AML-193 (cell line): ENCODE data around the gene COL4A2.

Experiments used
- DNase-seq, 2 experiments: peaks; one replicate each; lab custom pipeline; 2025; lab: John Stamatoyannopoulos, UW

COL4A2 gene

GRCh38 chr13:110306960-110307766 is at the start of gene COL4A2, which contains the start of gene COL4A1:
TSS of gene COL4A2 (plus strand) at chr13:110307284. CDS start at chr13:110307904, 620 bp downstream.
TSS of gene COL4A1 (minus strand) at chr13:110307157. CDS start at chr13:110307027, 130 bp downstream.
- no peak for DNase-seq

DNA sequence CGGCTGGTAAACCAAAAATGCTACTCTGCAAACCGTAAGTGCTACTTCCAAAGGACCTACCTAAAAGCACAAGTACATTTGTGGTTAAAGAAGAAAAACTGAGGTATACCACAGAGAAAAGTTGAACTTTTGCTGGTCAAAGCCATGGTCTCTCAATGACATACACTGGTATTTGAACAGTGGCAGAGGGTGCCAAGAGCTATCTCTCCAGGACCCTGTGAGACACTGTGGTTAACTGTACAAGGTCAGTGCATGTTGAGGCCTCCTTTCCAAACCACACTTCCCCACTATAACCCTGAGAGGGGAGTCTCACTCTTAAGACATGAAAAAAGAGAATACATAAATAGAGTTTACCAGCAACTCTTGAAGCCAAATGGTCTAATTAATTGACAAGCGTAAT is 49.7 kb upstream of the COL4A2 start:
- DNase-seq: no peak

GRCh38 chr13:110258876-110259631 is 48.0 kb upstream of the COL4A2 start:
- DNase-seq: no peak

DNA sequence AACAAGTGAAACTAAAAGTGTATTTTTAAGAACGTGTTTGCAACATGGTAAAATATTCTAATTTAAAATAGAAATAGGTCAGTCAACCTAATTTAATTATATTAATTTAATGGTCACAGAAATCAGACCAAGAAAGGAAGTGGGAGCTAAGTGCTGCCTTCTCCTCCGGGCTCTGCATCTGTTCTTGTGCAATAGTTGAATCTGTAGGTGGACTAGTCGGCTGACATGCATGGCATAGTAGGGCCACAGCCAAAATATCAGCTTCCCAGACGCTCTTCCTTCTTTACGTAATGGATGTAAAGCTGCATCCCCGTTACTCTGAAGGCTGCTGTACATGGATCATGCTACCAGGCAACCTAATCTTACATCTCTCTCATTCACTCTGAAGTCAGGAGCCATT is 47.4 kb upstream of the COL4A2 start:
- no peak for DNase-seq

DNA sequence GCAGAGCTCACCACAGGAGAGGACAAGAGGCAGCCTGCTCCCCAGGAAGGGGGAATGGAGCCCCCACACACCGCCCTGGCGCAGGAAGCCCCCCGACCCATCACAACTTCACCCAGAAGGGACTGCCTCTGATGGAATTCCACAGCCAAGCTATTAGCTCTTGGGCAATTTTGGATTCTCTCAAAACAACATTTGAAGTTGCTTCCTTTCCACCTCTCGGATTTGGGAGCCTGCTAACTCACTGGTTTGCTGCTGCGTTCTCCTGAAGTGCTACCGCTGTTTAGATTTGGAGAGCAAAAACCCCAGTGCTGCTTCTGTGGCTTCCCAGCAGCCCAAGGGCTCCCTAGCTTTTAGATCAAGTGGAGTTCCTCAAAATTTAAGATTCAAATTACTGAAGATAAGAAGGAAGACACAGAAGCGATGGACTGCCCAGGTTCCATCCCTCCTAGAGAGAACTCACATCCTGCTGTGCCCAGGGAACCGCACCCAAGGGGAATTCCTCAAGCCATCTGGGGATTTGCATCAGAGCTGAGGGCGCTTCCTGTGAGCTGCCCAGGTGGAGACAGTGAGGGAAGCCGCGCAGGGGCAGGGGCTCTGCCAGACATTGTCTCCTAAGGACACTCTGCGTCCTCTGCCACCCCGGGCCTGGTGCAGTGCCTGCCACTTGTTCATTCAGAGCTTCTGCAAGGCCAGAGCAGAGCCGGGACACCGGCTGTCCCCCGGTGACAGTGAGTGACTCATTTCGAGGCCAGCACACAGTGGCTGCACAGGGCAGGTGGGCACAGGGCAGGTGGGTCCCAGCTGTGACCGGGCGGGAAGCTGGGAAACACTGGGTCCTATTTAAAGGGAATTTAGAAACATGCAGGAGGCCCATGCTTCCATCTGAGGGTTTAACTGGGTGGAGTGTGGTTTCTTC is 45.7 kb upstream of the COL4A2 start:
- DNase-seq: no peak

GRCh38 chr13:110262082-110262436 is 45.0 kb upstream of the COL4A2 start:
- DNase-seq: no peak

GRCh38 chr13:110262508-110263291 is 44.4 kb upstream of the COL4A2 start:
- no peak for DNase-seq

DNA sequence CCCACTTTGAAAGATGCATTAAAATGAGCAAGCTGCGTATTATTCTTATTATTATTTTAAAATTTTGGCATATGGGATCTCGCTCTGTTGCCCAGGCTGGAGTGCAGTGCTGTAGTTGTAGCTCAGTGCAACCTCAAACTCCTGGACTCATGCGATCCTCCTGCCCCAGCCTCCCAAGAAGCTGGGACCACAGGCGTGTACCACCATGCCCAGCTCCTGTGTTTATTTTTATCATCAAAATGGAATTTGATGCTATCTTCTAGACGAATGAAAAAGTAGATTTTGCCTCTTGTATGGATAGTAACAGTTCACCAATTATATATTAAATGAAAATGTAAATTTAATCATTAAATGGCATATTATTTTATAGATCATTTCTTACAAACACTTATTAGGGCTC is 43.7 kb upstream of the COL4A2 start:
- DNase-seq: no peak

DNA sequence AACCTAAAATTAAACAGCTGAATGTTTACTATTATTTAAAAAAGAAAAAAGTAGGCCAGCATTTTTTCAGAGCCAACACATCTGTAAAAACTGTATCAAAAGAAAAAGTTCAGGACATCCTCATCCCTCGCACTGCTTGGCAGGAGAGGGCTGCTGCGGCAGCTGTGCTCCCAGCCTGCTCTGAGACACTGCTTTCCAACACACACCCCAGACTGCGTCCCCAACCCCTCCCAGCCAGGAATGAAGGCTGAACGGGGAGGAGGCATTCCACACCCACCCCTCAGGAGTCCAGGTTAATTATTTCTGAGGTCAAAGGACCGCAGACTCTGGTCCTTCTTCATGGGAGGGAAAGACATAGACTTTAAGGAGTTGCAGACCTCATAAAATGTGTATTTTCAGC is 43.2 kb upstream of the COL4A2 start:
- DNase-seq: no peak

- no peak for DNase-seq
Measured at GRCh38 chr13:110264685-110265275, 42.3 kb upstream of the COL4A2 start.

DNA sequence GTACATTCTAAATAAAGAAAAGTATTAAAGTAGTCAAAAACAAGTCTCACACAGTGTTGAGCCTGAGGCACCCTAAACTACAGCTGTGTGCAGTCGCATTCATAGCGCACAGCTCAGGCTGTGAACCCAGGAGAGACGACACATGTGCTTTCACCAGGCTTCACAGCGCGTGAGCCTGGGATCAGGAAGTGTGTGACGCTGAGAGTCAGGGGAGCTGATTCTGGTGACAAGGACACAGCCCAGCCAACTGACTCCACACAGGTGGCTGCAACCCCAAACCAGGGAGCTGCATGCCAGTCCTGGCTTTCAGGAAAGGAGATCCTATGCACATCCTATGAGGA is 41.8 kb upstream of the COL4A2 start:
- DNase-seq: no peak

DNA sequence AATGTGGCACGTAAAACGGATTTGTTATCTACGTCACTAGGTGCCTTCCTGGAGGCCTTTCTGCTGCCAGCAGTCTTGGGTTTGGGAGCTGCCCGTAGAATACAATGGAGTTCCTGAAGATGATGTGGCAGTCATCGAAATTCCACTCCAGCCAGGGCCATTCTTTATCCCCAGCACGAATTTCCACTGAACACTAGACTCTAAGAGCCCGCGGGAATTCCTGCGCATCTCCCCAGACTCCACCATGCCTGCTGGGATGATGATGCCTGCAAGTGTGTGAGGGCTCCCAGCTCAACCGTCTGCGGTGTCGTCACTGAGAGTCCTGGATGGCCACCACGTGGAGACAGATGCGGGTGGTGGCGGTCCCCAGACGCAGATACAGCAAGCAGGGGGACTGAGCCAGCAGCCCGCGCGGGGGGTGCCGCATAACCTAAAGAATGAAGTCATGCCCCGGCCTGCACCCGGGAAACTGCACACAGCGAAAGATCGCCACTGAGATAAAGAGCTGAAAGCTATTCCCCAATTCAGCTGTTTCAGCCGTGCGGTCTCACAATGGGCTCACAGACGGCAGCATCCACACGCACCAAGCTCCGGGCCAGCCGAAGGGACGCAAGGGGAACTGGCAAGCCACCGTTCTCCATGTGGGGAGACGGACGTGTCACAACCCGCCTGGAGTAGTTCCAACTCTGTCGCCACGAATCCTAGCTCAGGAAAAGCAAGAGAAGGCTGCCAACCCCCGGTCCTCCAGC is 41.2 kb upstream of the COL4A2 start:
- no peak for DNase-seq

DNA sequence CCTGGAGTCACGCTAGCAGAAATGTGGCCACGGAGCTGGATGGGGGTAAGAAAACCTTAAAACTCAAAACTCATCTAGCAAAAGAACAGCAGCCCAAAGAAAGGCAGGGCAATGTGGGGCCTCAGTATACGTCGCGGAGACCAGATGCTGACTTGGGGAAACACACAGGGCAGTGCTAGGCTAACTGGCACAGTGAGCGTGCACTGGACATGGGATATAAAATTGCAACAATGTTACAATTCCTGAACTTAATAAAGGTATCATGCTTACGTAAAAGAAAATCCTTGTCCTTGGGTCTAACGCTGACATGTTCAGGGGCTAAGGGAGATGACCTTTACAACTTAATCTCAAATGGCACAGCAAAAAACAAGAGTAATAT is 40.7 kb upstream of the COL4A2 start:
- DNase-seq: no peak

- DNase-seq: no peak
Measured at GRCh38 chr13:110266983-110267382, 40.1 kb upstream of the COL4A2 start.

GRCh38 chr13:110268061-110268460 is 39.0 kb upstream of the COL4A2 start:
- DNase-seq: no peak

DNA sequence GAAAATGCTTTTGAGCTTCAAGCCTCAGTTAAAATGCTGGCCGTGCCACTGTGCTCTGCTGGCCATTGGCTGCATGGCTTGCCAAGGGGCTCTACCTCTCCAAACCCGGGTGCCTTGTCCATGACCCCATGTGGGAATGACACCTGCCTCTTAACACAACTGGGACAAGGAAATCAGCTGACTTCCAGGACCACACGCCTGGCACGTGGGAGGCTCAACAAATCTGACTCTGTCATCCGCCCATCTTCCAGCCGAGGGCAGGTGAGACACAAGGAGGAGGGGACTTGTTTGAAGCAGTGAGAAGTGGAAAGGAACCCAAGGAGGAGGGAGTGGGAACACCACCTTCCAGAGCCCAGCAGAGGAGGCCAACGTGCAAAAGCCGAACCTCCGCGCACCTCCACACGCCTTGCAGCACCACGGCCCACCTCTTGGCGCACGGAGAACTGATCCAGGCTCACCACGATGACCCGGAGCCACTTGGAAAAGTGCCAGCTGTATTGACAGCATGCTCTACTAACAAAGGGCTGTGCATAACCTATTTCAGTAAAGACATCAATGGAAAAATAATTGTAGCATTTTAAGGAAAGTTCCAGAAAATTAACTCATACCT is 38.4 kb upstream of the COL4A2 start:
- no peak for DNase-seq

- no peak for DNase-seq
Measured at GRCh38 chr13:110269509-110270185, 37.4 kb upstream of the COL4A2 start.

GRCh38 chr13:110270507-110270906 is 36.6 kb upstream of the COL4A2 start:
- DNase-seq: no peak

DNA sequence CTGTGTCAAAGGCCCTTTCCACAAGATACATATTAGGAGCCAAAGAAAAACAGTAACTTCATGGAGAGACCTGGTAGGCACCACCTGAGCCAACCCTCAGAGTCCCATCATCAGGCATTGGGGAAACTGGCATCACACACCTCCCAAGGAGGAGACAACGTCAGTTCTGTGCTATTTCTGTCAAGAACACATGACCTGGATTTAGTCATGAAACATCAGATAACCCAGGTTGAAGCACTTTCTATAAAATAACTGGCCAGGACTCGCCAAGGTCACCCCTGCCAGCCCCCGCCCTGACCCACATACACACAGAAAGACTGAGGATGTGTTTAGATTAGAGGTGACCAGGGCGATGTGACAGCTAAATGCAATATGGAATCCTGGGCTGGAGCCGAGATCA is 35.8 kb upstream of the COL4A2 start:
- DNase-seq: no peak

DNA sequence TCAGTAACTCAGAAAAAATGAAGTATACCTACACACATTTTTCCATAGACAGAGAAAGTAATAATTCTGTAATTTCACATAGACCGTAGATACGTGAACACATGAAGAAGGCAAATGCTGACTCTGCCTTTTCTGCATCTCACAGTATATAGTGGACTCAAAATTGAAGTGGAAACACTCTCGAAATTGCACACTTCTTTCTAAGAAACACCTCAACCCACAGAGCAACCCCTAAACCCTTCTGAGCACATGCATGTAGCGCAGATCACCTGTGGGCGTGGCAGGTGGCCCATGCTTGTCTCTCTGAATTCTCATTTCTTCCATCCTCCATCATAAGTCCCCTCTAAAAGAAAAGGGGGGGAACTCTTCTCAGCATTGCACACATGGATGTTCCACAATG is 34.9 kb upstream of the COL4A2 start:
- DNase-seq: no peak
